ENCODE results near the gene ADAMTS18. TPM values are rescaled to one million over a fixed set of nuclear protein-coding genes. Genes with fewer than 3 reads are reported as not detected.
"Not testable (repeated sequence)": the region's sequence is repeated elsewhere in the genome, so short reads cannot be mapped to it uniquely, and the experiment has no call there.

ADAMTS18 gene
- polyA plus RNA-seq, 1 of the 3 experiments (the other 2 are of a cell fraction): under 0.01 TPM

- 33% methylated on average over 3 of the region's 3 CpGs for WGBS (ENCODE audit: low lambda C conversion rate)
- POLR2A ChIA-PET: no interaction called here
- H3K27ac ChIP-seq (ENCODE audit: low read depth in 2 of 2, low read length in 1 of 2): no peak overlapping the region
- no peak overlapping the region for H2AFZ ChIP-seq (ENCODE audit: low read depth)
- TF ChIP-seq FOXJ3 (CRISPR knock-in tag; IDR thresholded peaks at IDR 0.05): no peak
- no peaks in the 10 kb centered on the region for H3K79me2 ChIP-seq (ENCODE audit: insufficient read depth)
- no peak for DNase-seq
- H3K27me3 ChIP-seq (ENCODE audit: insufficient read depth): no peaks in the 10 kb centered on the region
- no peak overlapping the region for H3K9ac ChIP-seq
- no peaks in the 10 kb centered on the region for H3K9me3 ChIP-seq
- H4K20me1 ChIP-seq (ENCODE audit: insufficient read depth): no peaks in the 10 kb centered on the region
- no peaks in the 10 kb centered on the region for H3K9me2 ChIP-seq
- H3K4me1 ChIP-seq (ENCODE audit: control insufficient read depth in 1 of 2, insufficient read depth in 2 of 2, low read depth in 1 of 2, low read length in 1 of 2): no peaks in the 10 kb centered on the region
- no peak overlapping the region for H3K4me3 ChIP-seq (ENCODE audit: low read depth in 2 of 2, low read length in 1 of 2)
- no peak overlapping the region for H3K4me2 ChIP-seq
- CTCF ChIA-PET: interaction anchor here (0.7 kb wide), 1 partner anchor 15 kb away, joined by 3 read pairs; no protein-coding TSS in a partner anchor
- no peaks in the 10 kb centered on the region for H3F3A ChIP-seq (replicated peaks; ENCODE audit: insufficient read depth)
- H3K36me3 ChIP-seq (replicated peaks in 1 of 2; ENCODE audit: control insufficient read depth in 1 of 2, insufficient read depth in 2 of 2, low read length in 1 of 2): no peaks in the 10 kb centered on the region
These were observed 161.0 kb downstream of the ADAMTS18 start for GRCh38 chr16:77273815-77274214.

- Histone ChIP-seq H3F3A (replicated peaks; ENCODE audit: insufficient read depth) (no peaks in the 10 kb centered on the region), H3K9me3 (no peaks in the 10 kb centered on the region), H3K4me2 (no peak overlapping the region), H3K27ac (ENCODE audit: low read depth in 2 of 2, low read length in 1 of 2) (no peak overlapping the region), H2AFZ (ENCODE audit: low read depth) (no peak overlapping the region), H3K27me3 (ENCODE audit: insufficient read depth) (no peaks in the 10 kb centered on the region), H4K20me1 (ENCODE audit: insufficient read depth) (no peaks in the 10 kb centered on the region), H3K36me3 (replicated peaks in 1 of 2; ENCODE audit: control insufficient read depth in 1 of 2, insufficient read depth in 2 of 2, low read length in 1 of 2) (no peaks in the 10 kb centered on the region), H3K4me1 (ENCODE audit: control insufficient read depth in 1 of 2, insufficient read depth in 2 of 2, low read depth in 1 of 2, low read length in 1 of 2) (no peaks in the 10 kb centered on the region), H3K9ac (no peak overlapping the region), H3K9me2 (no peaks in the 10 kb centered on the region), H3K79me2 (ENCODE audit: insufficient read depth) (no peaks in the 10 kb centered on the region), H3K4me3 (ENCODE audit: low read depth in 2 of 2, low read length in 1 of 2) (no peak overlapping the region)
- ChIA-PET CTCF (no interaction called here), POLR2A (no interaction called here)
- no peak for TF ChIP-seq FOXJ3 (CRISPR knock-in tag; IDR thresholded peaks at IDR 0.05)
- TF ChIP-seq RFX5 (IDR thresholded peaks at IDR 0.05; ENCODE audit: low read length): no peak
- TF ChIP-seq JUND (IDR thresholded peaks at IDR 0.05): no peak
- no peak for TF ChIP-seq GATA2 (CRISPR knock-in tag; IDR thresholded peaks at IDR 0.05)
- TF ChIP-seq, protein P1, sequence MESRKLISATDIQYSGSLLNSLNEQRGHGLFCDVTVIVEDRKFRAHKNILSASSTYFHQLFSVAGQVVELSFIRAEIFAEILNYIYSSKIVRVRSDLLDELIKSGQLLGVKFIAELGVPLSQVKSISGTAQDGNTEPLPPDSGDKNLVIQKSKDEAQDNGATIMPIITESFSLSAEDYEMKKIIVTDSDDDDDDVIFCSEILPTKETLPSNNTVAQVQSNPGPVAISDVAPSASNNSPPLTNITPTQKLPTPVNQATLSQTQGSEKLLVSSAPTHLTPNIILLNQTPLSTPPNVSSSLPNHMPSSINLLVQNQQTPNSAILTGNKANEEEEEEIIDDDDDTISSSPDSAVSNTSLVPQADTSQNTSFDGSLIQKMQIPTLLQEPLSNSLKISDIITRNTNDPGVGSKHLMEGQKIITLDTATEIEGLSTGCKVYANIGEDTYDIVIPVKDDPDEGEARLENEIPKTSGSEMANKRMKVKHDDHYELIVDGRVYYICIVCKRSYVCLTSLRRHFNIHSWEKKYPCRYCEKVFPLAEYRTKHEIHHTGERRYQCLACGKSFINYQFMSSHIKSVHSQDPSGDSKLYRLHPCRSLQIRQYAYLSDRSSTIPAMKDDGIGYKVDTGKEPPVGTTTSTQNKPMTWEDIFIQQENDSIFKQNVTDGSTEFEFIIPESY (IDR thresholded peaks at IDR 0.05; ENCODE audit: borderline replicate concordance, low read depth): no peak
- TF ChIP-seq, protein P2, sequence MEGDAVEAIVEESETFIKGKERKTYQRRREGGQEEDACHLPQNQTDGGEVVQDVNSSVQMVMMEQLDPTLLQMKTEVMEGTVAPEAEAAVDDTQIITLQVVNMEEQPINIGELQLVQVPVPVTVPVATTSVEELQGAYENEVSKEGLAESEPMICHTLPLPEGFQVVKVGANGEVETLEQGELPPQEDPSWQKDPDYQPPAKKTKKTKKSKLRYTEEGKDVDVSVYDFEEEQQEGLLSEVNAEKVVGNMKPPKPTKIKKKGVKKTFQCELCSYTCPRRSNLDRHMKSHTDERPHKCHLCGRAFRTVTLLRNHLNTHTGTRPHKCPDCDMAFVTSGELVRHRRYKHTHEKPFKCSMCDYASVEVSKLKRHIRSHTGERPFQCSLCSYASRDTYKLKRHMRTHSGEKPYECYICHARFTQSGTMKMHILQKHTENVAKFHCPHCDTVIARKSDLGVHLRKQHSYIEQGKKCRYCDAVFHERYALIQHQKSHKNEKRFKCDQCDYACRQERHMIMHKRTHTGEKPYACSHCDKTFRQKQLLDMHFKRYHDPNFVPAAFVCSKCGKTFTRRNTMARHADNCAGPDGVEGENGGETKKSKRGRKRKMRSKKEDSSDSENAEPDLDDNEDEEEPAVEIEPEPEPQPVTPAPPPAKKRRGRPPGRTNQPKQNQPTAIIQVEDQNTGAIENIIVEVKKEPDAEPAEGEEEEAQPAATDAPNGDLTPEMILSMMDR (IDR thresholded peaks at IDR 0.05): no peak
- TF ChIP-seq MXI1 (IDR thresholded peaks at IDR 0.05; ENCODE audit: low read depth, low read length): no peak
- no peak for TF ChIP-seq MAX (IDR thresholded peaks at IDR 0.05; ENCODE audit: low read depth)
- TF ChIP-seq, protein P3, sequence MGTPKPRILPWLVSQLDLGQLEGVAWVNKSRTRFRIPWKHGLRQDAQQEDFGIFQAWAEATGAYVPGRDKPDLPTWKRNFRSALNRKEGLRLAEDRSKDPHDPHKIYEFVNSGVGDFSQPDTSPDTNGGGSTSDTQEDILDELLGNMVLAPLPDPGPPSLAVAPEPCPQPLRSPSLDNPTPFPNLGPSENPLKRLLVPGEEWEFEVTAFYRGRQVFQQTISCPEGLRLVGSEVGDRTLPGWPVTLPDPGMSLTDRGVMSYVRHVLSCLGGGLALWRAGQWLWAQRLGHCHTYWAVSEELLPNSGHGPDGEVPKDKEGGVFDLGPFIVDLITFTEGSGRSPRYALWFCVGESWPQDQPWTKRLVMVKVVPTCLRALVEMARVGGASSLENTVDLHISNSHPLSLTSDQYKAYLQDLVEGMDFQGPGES (IDR thresholded peaks at IDR 0.05; ENCODE audit: low read depth, low read length): no peak
- TF ChIP-seq EP300 (IDR thresholded peaks at IDR 0.05; ENCODE audit: borderline replicate concordance in 1 of 2, low read depth in 1 of 2, low read length in 1 of 2): no peak
- TF ChIP-seq MEF2A (IDR thresholded peaks at IDR 0.05; ENCODE audit: borderline replicate concordance, low read depth): no peak
- 49% methylated on average over 7 of the region's 8 CpGs for WGBS (ENCODE audit: low lambda C conversion rate)
- no peak for DNase-seq
These were observed 163.1 kb downstream of the ADAMTS18 start for GRCh38 chr16:77271532-77272426.

GRCh38 chr16:77266185-77266584 lies 168.6 kb downstream of the ADAMTS18 start:
- H3K4me3 ChIP-seq (ENCODE audit: low read depth in 2 of 2, low read length in 1 of 2); CTCF ChIA-PET; H3K4me2 ChIP-seq; POLR2A ChIA-PET; H3K9me3 ChIP-seq; H3K27me3 ChIP-seq (ENCODE audit: insufficient read depth); H3K9me2 ChIP-seq; H2AFZ ChIP-seq (ENCODE audit: low read depth); DNase-seq; H4K20me1 ChIP-seq (ENCODE audit: insufficient read depth); H3K36me3 ChIP-seq (replicated peaks in 1 of 2; ENCODE audit: control insufficient read depth in 1 of 2, insufficient read depth in 2 of 2, low read length in 1 of 2); H3F3A ChIP-seq (replicated peaks; ENCODE audit: insufficient read depth); H3K79me2 ChIP-seq (ENCODE audit: insufficient read depth); H3K27ac ChIP-seq (ENCODE audit: low read depth in 2 of 2, low read length in 1 of 2); H3K9ac ChIP-seq; H3K4me1 ChIP-seq (ENCODE audit: control insufficient read depth in 1 of 2, insufficient read depth in 2 of 2, low read depth in 1 of 2, low read length in 1 of 2): not testable (repeated sequence)
- whole genome bisulfite sequencing (ENCODE audit: low lambda C conversion rate): 16% methylated on average over 1 of the region's 1 CpG
